Right lobe of liver (tissue), 6 donors: ENCODE measurements around the gene TNS3. TPM values are rescaled to one million over a fixed set of nuclear protein-coding genes. Genes with fewer than 3 reads are reported as not detected.

Experiments used
- ATAC-seq, 4 donors: fragments of 200-7000 bp; cut with Tn5 transposase; one replicate each; pipeline ENCODE4 v1.9.1; 2020; ENCODE audit warnings: mild to moderate bottlenecking in 4 of 4, moderate library complexity in 4 of 4
- DNase-seq, 3 donors: peaks; one replicate each; pipeline ENCODE4 v3.0.0-alpha.2; 2020
- H3K27ac ChIP-seq, 3 donors: fragments of 200-600 bp; one replicate each; pipeline ENCODE4 v1.8.0; 2022
- H3K27me3 ChIP-seq, 2 donors: fragments of 200-600 bp; one replicate each; pipeline ENCODE4 v1.8.0; 2022
- H3K36me3 ChIP-seq, 4 donors: fragments of 200-600 bp; sonication (generic) in 1 of 4; one replicate each; pipeline versions ENCODE4 v1.5.1 to v1.8.0; 2017 to 2022; ENCODE audit warnings: control low read depth in 1 of 4
- H3K4me1 ChIP-seq, 4 donors: fragments of 200-600 bp; sonication (generic) in 1 of 4; one replicate each; pipeline versions ENCODE4 v1.5.1 to v1.8.0; 2017 to 2022; ENCODE audit warnings: control low read depth in 1 of 4
- H3K4me3 ChIP-seq, 3 donors: fragments of 200-600 bp; one replicate each; pipeline ENCODE4 v1.8.0; 2022
- H3K9me3 ChIP-seq, 4 donors: fragments of 200-600 bp; sonication (generic) in 1 of 4; one replicate each; pipeline versions ENCODE4 v1.5.1 to v1.8.0; 2017 to 2022; ENCODE audit warnings: control low read depth in 1 of 4
- POLR2A ChIP-seq: fragments of 450-650 bp; IDR thresholded peaks from one replicate; pipeline ENCODE4 v1.6.1; 2017; ENCODE audit warnings: antibody characterized with exemption, mild to moderate bottlenecking
- WGBS: methylation state at CpG from one replicate; pipeline ENCODE4 v1.1.6; 2018; ENCODE audit warnings: low coverage, low lambda C conversion rate; ENCODE audit not compliant: insufficient coverage; ENCODE audit errors: missing lambda C conversion rate; 5-methylcytosine and 5-hydroxymethylcytosine counted together
- intact Hi-C, 2 donors: fragments of 100-400 bp; cut with DNase I; formaldehyde crosslinking; loops; one replicate each; pipeline versions ENCODE4 v1.11.2 to v1.14.1; 2022
- total RNA-seq, 6 experiments: library from RNA; depleted of rRNA in 2 of 6; stranded (reverse); fragments of >200 nt in 2 of 6; fragmentation: NEBNext Ultra II Directional in 3 of 6; extraction: Animal tissue kit (Norgen Biotek cat#: 25700) in 3 of 6; gene quantifications; one replicate each; pipeline versions ENCODE4 v1.1.0 to v1.2.4, GENCODE V29; 2016 to 2023
- TF ChIP-seq, protein P1 (sequence below), 4 donors: fragments of 200-600 bp in 3 of 4; fragments of 450-650 bp in 1 of 4; IDR thresholded peaks; one replicate each; pipeline versions ENCODE4 v1.5.1 to v1.8.0; 2016 to 2022; ENCODE audit warnings: antibody characterized with exemption in 4 of 4, mild to moderate bottlenecking in 2 of 4
- donor health status: DM: no; HTN: yes; CAD: no.
- donor health status: DM: no; HTN: no; CAD: no.
- donor health status: DM: no; HTN: no; CAD: no.
- donor health status: DM: no; HTN: yes; CAD: no.
- donor health status: DM: no; HTN: yes; CAD: no.

The TNS3 gene
- total RNA-seq, 6 experiments from 2014 or later, result 51.2 to 95.0 (median 58.4) TPM

DNA sequence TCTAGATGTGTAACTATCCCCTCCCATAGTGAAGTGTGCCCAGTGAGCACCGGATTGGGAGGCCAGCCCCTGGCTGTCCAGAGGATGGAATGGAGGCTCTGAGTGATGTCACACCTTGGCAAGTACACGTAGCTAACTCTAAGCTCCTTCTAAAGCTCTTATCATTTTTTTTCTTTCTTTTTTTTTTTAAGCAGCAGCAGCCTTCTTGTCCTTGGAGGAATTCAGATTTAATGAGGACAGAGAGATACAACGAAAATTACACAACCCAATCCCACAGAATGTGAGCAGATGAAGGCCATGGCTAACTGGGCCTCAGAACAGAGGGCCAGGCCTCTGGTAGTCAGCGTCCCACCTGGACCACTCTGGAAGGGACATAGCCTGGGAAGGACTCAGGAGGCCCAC, 11.3 kb downstream of the TNS3 start:
- ATAC-seq (no peak), DNase-seq (peak in 1 of 3 donors; percentile 19)
- intact Hi-C loops, result loop anchor here in 1 of 2 donors (10.0 kb wide), 1 partner anchor 96 kb away; no protein-coding TSS in a partner anchor

DNA sequence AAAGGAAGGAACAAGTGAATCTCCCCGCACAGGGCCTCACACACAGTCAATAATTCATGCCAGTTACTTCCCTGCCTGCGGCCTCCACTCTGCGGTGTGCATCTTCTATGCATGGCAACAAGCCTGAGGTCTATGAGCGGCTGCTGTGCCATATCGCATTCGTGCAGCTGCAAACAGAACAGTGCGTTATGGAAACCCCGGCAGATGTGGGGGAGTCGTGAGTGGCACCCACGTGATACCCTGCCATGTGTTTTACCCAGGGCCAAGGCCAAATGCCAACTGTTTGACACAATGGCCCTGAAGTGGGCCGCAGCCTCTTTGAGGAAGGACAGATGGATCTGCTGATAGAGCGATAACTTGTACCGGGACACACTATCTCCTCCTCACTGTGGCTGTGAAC, 13.4 kb downstream of the TNS3 start:
- Histone ChIP-seq H3K27ac (no peak overlapping the region), H3K9me3 (no peaks in the 10 kb centered on the region), H3K36me3 (no peaks in the 10 kb centered on the region), H3K27me3 (no peaks in the 10 kb centered on the region), H3K4me3 (no peak overlapping the region), H3K4me1 (peaks cover 2 to 51% (median 20%) of the 10 kb centered on the region in 4 donors)
- WGBS, result 37% methylated on average over 7 of the region's 13 CpGs
- peak in 1 of 3 donors; percentile 49 for DNase-seq
- TF ChIP-seq POLR2A, result no peak
- TF ChIP-seq, protein P1, sequence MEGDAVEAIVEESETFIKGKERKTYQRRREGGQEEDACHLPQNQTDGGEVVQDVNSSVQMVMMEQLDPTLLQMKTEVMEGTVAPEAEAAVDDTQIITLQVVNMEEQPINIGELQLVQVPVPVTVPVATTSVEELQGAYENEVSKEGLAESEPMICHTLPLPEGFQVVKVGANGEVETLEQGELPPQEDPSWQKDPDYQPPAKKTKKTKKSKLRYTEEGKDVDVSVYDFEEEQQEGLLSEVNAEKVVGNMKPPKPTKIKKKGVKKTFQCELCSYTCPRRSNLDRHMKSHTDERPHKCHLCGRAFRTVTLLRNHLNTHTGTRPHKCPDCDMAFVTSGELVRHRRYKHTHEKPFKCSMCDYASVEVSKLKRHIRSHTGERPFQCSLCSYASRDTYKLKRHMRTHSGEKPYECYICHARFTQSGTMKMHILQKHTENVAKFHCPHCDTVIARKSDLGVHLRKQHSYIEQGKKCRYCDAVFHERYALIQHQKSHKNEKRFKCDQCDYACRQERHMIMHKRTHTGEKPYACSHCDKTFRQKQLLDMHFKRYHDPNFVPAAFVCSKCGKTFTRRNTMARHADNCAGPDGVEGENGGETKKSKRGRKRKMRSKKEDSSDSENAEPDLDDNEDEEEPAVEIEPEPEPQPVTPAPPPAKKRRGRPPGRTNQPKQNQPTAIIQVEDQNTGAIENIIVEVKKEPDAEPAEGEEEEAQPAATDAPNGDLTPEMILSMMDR (IDR thresholded peaks at IDR 0.05), result no peak
- intact Hi-C loops, result no loop called here
- ATAC-seq, result no peak

More for the DNA sequence above, 11.3 kb downstream of the TNS3 start:
- Histone ChIP-seq H3K36me3 (no peaks in the 10 kb centered on the region), H3K4me1 (peaks cover 3 to 71% (median 30%) of the 10 kb centered on the region in 4 donors), H3K27ac (peak overlapping the region; percentile 60 to 81 (median 71)), H3K9me3 (no peaks in the 10 kb centered on the region), H3K27me3 (no peaks in the 10 kb centered on the region), H3K4me3 (no peak overlapping the region)
- WGBS, result 20% methylated on average over 3 of the region's 4 CpGs
- TF ChIP-seq, protein P1 (IDR thresholded peaks at IDR 0.05), result no peak
- no peak for TF ChIP-seq POLR2A

DNA sequence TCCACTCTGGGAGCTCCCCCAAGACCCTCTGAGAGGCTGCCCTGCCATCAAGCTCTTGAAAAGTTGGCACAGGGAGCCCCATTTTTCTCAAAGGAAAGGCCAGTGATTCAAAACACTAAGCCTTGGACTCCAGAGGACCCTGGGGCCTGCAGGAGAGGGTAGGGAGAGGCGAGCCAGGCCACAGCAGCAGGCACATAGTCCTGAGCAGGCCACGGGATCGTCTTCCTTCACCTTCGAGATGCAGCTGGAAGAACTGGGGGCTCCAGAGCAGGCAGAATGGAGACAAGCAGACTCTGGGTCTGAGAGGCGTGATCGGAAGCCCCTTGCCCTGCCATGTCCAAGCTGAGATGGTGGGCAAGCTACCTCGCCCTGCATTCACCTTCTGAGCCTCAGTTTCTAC, 13.9 kb downstream of the TNS3 start:
- intact Hi-C loops, result no loop called here
- ATAC-seq (no peak), DNase-seq (no peak)
- Histone ChIP-seq H3K36me3 (no peaks in the 10 kb centered on the region), H3K4me1 (peaks cover 0 to 46% (median 17%) of the 10 kb centered on the region in 4 donors), H3K27ac (no peak overlapping the region), H3K27me3 (no peaks in the 10 kb centered on the region), H3K9me3 (no peaks in the 10 kb centered on the region), H3K4me3 (no peak overlapping the region)
- WGBS, result no CpG with 5 or more reads among the region's 7 CpGs
- TF ChIP-seq POLR2A, result no peak
- TF ChIP-seq, protein P1 (IDR thresholded peaks at IDR 0.05), result no peak

DNA sequence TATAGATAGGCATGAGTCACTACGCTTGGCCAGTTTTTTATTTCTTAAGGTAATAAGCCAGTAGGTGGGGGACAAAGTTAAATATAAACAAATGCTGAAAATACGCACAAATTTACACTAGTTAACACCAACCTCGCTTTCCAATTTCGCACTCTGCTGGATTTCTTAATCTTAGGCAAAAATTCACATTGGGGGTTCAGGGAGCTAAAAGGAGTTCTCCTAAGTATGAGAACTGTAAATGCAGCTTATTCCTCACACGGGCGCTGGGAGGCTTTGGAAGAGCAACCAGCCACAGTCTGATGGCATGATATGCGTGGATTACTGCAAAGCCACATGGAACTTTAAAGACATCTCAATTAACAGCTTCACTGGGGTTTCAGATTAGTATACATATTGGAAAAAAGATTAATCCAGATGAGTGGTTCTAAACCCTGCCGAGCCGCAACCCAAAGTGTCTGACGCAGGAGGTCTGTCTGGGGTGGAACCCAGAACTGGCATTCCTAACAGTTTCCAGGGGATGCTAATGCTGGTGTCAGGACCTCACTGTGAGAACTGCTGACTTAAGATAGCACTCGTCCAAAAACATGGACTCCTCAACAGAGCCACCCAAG, 16.2 kb downstream of the TNS3 start:
- TF ChIP-seq POLR2A, result no peak
- TF ChIP-seq, protein P1 (IDR thresholded peaks at IDR 0.05), result no peak
- Histone ChIP-seq H3K27me3 (no peaks in the 10 kb centered on the region), H3K9me3 (no peaks in the 10 kb centered on the region), H3K4me3 (no peak overlapping the region), H3K27ac (no peak overlapping the region), H3K4me1 (peaks cover 0 to 23% (median 11%) of the 10 kb centered on the region in 4 donors), H3K36me3 (no peaks in the 10 kb centered on the region)
- DNase-seq, result no peak
- intact Hi-C loops, result no loop called here
- WGBS, result 92% methylated on average over 8 of the region's 11 CpGs
- no peak for ATAC-seq
